Measurements from ENCODE around the gene BCL2L11.

DNA sequence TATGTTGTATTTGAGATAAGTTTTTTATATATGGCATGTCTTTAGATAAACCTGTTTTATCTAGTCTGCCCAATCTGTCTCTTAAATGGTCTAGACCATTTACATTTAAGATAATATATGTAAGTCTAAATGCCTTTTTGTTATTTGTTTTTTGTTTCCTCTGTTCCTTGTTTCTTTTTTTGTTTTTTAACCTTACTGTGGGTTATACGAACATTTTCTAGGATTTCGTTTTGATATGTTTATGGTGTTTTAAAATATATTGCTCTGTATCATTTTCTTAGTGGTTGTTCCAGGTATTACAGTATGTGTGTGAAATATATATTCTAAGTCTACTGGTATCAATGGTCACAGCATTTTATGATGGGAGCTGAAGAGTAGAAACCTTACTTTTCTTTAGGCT, 13.3 kb downstream of the BCL2L11 start:
- TF ChIP-seq CTCF (IDR thresholded peaks at IDR 0.05; ENCODE audit: low read depth, low read length) (no peak), POLR2A (IDR thresholded peaks at IDR 0.05; ENCODE audit: extremely low read depth, insufficient read length) (no peak), MYC (IDR thresholded peaks at IDR 0.05; ENCODE audit: low read depth, low read length) (no peak)
- TF ChIP-seq, protein P1, sequence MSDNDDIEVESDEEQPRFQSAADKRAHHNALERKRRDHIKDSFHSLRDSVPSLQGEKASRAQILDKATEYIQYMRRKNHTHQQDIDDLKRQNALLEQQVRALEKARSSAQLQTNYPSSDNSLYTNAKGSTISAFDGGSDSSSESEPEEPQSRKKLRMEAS (IDR thresholded peaks at IDR 0.05; ENCODE audit: low read depth, low read length), result no peak

Measured in NB4 (cell line).